Neuron (in vitro differentiated cells): ENCODE results near the gene NTN3.

Experiments
- H2AFZ ChIP-seq: one replicate; pipeline ENCODE4 v1.6.1; 2013; ENCODE audit warnings: low read depth, mild to moderate bottlenecking, inconsistent platforms, low read length, moderate library complexity
- H3K27me3 ChIP-seq: one replicate; pipeline ENCODE4 v1.6.1; 2013; ENCODE audit warnings: low read length; ENCODE audit not compliant: insufficient read depth
- H3K36me3 ChIP-seq: one replicate; pipeline ENCODE4 v1.6.1; 2013; ENCODE audit warnings: low read length; ENCODE audit not compliant: insufficient read depth
- H3K4me1 ChIP-seq: one replicate; pipeline ENCODE4 v1.6.1; 2013; ENCODE audit warnings: low read length; ENCODE audit not compliant: insufficient read depth
- H3K4me3 ChIP-seq: 2 replicates; pipeline ENCODE4 v1.5.1; 2013; ENCODE audit warnings: mild to moderate bottlenecking, low read length, moderate library complexity
- H3K9me3 ChIP-seq: one replicate; pipeline ENCODE4 v1.6.1; 2013; ENCODE audit warnings: low read length

The NTN3 gene

GRCh38 chr16:2494616-2495015 is 23.5 kb downstream of the NTN3 start:
- H3K4me3 ChIP-seq, result no peak overlapping the region
- peaks cover 22% of the 10 kb centered on the region for H3K36me3 ChIP-seq
- H2AFZ ChIP-seq, result no peak overlapping the region
- H3K27me3 ChIP-seq, result no peaks in the 10 kb centered on the region
- H3K4me1 ChIP-seq, result no peaks in the 10 kb centered on the region
- H3K9me3 ChIP-seq, result no peaks in the 10 kb centered on the region

- peaks cover 22% of the 10 kb centered on the region for H3K36me3 ChIP-seq
- H3K4me1 ChIP-seq, result no peaks in the 10 kb centered on the region
- H3K27me3 ChIP-seq, result no peaks in the 10 kb centered on the region
- no peak overlapping the region for H3K4me3 ChIP-seq
- H3K9me3 ChIP-seq, result no peaks in the 10 kb centered on the region
- H2AFZ ChIP-seq, result no peak overlapping the region
These were observed 23.9 kb downstream of the NTN3 start for GRCh38 chr16:2495041-2495440.

GRCh38 chr16:2496223-2497115 is 25.4 kb downstream of the NTN3 start:
- no peak overlapping the region for H3K4me3 ChIP-seq
- H2AFZ ChIP-seq, result no peak overlapping the region
- H3K4me1 ChIP-seq, result peaks cover 5% of the 10 kb centered on the region
- H3K9me3 ChIP-seq, result no peaks in the 10 kb centered on the region
- no peaks in the 10 kb centered on the region for H3K27me3 ChIP-seq
- H3K36me3 ChIP-seq, result peaks cover 22% of the 10 kb centered on the region

GRCh38 chr16:2497116-2497630 is 26.1 kb downstream of the NTN3 start:
- H3K4me1 ChIP-seq, result peaks cover 12% of the 10 kb centered on the region
- H2AFZ ChIP-seq, result no peak overlapping the region
- H3K27me3 ChIP-seq, result no peaks in the 10 kb centered on the region
- H3K4me3 ChIP-seq, result no peak overlapping the region
- H3K36me3 ChIP-seq, result peaks cover 22% of the 10 kb centered on the region
- H3K9me3 ChIP-seq, result no peaks in the 10 kb centered on the region

GRCh38 chr16:2497695-2498484 is 26.8 kb downstream of the NTN3 start:
- no peaks in the 10 kb centered on the region for H3K9me3 ChIP-seq
- peaks cover 22% of the 10 kb centered on the region for H3K36me3 ChIP-seq
- peaks cover 13% of the 10 kb centered on the region for H3K4me1 ChIP-seq
- no peak overlapping the region for H3K4me3 ChIP-seq
- no peak overlapping the region for H2AFZ ChIP-seq
- H3K27me3 ChIP-seq, result no peaks in the 10 kb centered on the region

- H3K27me3 ChIP-seq, result no peaks in the 10 kb centered on the region
- no peak overlapping the region for H2AFZ ChIP-seq
- H3K4me1 ChIP-seq, result peaks cover 13% of the 10 kb centered on the region
- H3K9me3 ChIP-seq, result no peaks in the 10 kb centered on the region
- H3K4me3 ChIP-seq, result no peak overlapping the region
- peaks cover 22% of the 10 kb centered on the region for H3K36me3 ChIP-seq
These were observed 27.6 kb downstream of the NTN3 start for GRCh38 chr16:2498531-2499253.

- H3K27me3 ChIP-seq, result no peaks in the 10 kb centered on the region
- no peak overlapping the region for H2AFZ ChIP-seq
- no peaks in the 10 kb centered on the region for H3K9me3 ChIP-seq
- H3K36me3 ChIP-seq, result peaks cover 22% of the 10 kb centered on the region
- no peak overlapping the region for H3K4me3 ChIP-seq
- H3K4me1 ChIP-seq, result peaks cover 13% of the 10 kb centered on the region
These were observed 28.4 kb downstream of the NTN3 start for GRCh38 chr16:2499454-2499853.

- Histone ChIP-seq H3K36me3 (peaks cover 22% of the 10 kb centered on the region), H3K4me1 (peaks cover 13% of the 10 kb centered on the region), H2AFZ (no peak overlapping the region), H3K27me3 (no peaks in the 10 kb centered on the region), H3K4me3 (no peak overlapping the region), H3K9me3 (no peaks in the 10 kb centered on the region)
These were observed 28.9 kb downstream of the NTN3 start for GRCh38 chr16:2499890-2500429.

GRCh38 chr16:2500430-2500917 is 29.4 kb downstream of the NTN3 start:
- H3K27me3 ChIP-seq, result no peaks in the 10 kb centered on the region
- no peak overlapping the region for H2AFZ ChIP-seq
- H3K9me3 ChIP-seq, result no peaks in the 10 kb centered on the region
- no peak overlapping the region for H3K4me3 ChIP-seq
- H3K36me3 ChIP-seq, result peaks cover 22% of the 10 kb centered on the region
- peaks cover 13% of the 10 kb centered on the region for H3K4me1 ChIP-seq

- H3K27me3 ChIP-seq, result no peaks in the 10 kb centered on the region
- peak overlapping the region; percentile 28 for H3K4me3 ChIP-seq
- H3K4me1 ChIP-seq, result peaks cover 13% of the 10 kb centered on the region
- peaks cover 19% of the 10 kb centered on the region for H3K36me3 ChIP-seq
- H2AFZ ChIP-seq, result peak overlapping the region; percentile 15
- H3K9me3 ChIP-seq, result no peaks in the 10 kb centered on the region
These were observed 30.0 kb downstream of the NTN3 start for GRCh38 chr16:2500918-2501750.

- H3K4me3 ChIP-seq, result no peak overlapping the region
These were observed 31.1 kb downstream of the NTN3 start for GRCh38 chr16:2501946-2502895.

More at GRCh38 chr16:2501946-2502895, 31.1 kb downstream of the NTN3 start:
- Histone ChIP-seq H3K9me3 (no peaks in the 10 kb centered on the region), H3K36me3 (peaks cover 8% of the 10 kb centered on the region), H3K4me1 (peaks cover 13% of the 10 kb centered on the region), H2AFZ (peak overlapping the region; percentile 15), H3K27me3 (no peaks in the 10 kb centered on the region)
